Ovary (tissue), 3 donors: ENCODE results near the gene DCBLD1.

ENCODE experiments used
- CTCF ChIP-seq, 3 donors: fragments of 450-650 bp in 2 of 3; fragments of 200-600 bp in 1 of 3; IDR thresholded peaks; one replicate each; pipeline versions ENCODE4 v1.5.1 to v1.8.0; 2016 to 2022; ENCODE audit warnings: antibody characterized with exemption in 3 of 3, mild to moderate bottlenecking in 1 of 3
- EP300 ChIP-seq: sonication (generic); formaldehyde crosslinking; IDR thresholded peaks from one replicate; pipeline ENCODE4 v1.6.1; 2017; ENCODE audit warnings: antibody characterized with exemption
- donor health status: DM: no; HTN: no; CAD: no.

GRCh38 chr6:117546674-117547073 is 64.2 kb downstream of the DCBLD1 start:
- TF ChIP-seq EP300 (no peak), CTCF (IDR thresholded peaks at IDR 0.05) (no peak)
